ENCODE data around the gene NATD1. TPM values are rescaled to one million over a fixed set of nuclear protein-coding genes. Genes with fewer than 3 reads are reported as not detected.

NATD1 gene
- total and polyA plus RNA-seq, 10 of the 15 experiments (the other 5 are each of a cell fraction or from before 2014, with no cell fraction given) = 0.02 to 0.33 (median 0.15) TPM

- no peak for TF ChIP-seq SKIL (IDR thresholded peaks at IDR 0.05; ENCODE audit: low read depth, poor library complexity, severe bottlenecking)
- TF ChIP-seq ZNF207 (IDR thresholded peaks at IDR 0.05; ENCODE audit: borderline replicate concordance) = no peak
Observed at GRCh38 chr17:21292867-21293830, 39.9 kb upstream of the NATD1 start (continued).

GRCh38 chr17:21291862-21292261 is 38.7 kb upstream of the NATD1 start:
- SMC1A ChIA-PET (ENCODE audit: uncharacterized antibody, unreplicated experiment) = no interaction called here
- no peak for ATAC-seq
- no peak for TF ChIP-seq USF1 (IDR thresholded peaks at IDR 0.05; ENCODE audit: borderline replicate concordance, extremely low read length, insufficient read depth, low read depth, low read length)
- TF ChIP-seq NFXL1 (IDR thresholded peaks at IDR 0.05; ENCODE audit: borderline replicate concordance) = no peak
- TF ChIP-seq KAT2A (conservative IDR thresholded peaks at IDR 0.05; ENCODE audit: control insufficient read depth, low read depth, low read length) = no peak
- TF ChIP-seq WRNIP1 (IDR thresholded peaks at IDR 0.05; ENCODE audit: borderline replicate concordance, low read depth, low read length) = no peak
- TF ChIP-seq CHD1 (IDR thresholded peaks at IDR 0.05; ENCODE audit: low read depth, low read length) = no peak
- no peak for TF ChIP-seq ESRRA (IDR thresholded peaks at IDR 0.05; ENCODE audit: low read length)
- TF ChIP-seq PBX3 (IDR thresholded peaks at IDR 0.05; ENCODE audit: insufficient replicate concordance, low read depth, low read length) = no peak
- TF ChIP-seq HCFC1 (IDR thresholded peaks at IDR 0.05; ENCODE audit: low read length) = no peak
- TF ChIP-seq SUZ12 (IDR thresholded peaks at IDR 0.05; ENCODE audit: unreplicated experiment) = no peak
- TF ChIP-seq FOXK2 (IDR thresholded peaks at IDR 0.05) = no peak
- TF ChIP-seq HDGF (IDR thresholded peaks at IDR 0.05) = no peak
- TF ChIP-seq SKIL (IDR thresholded peaks at IDR 0.05; ENCODE audit: low read depth, poor library complexity, severe bottlenecking) = no peak
- no peak for TF ChIP-seq GATAD2B (conservative IDR thresholded peaks at IDR 0.05; ENCODE audit: low read depth)

More at GRCh38 chr17:21291862-21292261, 38.7 kb upstream of the NATD1 start:
- Histone ChIP-seq H3K4me1 (ENCODE audit: control insufficient read depth, insufficient read depth, low read length) (peaks cover 21% of the 10 kb centered on the region), H3K27me3 (replicated peaks in 1 of 2; ENCODE audit: control insufficient read depth in 2 of 2, insufficient read depth in 2 of 2, low read length in 1 of 2) (no peaks in the 10 kb centered on the region), H3K79me2 (ENCODE audit: control insufficient read depth, insufficient read depth, low read length) (peaks cover 33% of the 10 kb centered on the region), H3K4me3 (no peak overlapping the region), H3K9me3 (replicated peaks; ENCODE audit: control insufficient read depth, insufficient read depth, low read length) (no peaks in the 10 kb centered on the region; the same call in 2 of the 3 replicates), H3K36me3 (ENCODE audit: control insufficient read depth in 2 of 2, insufficient read depth in 2 of 2, low read length in 1 of 2) (peaks cover 0 to 7% of the 10 kb centered on the region in 2 experiments; a peak in 2 of 4 replicates), H3K27ac (ENCODE audit: control insufficient read depth, insufficient read depth) (no peak overlapping the region), H2AFZ (ENCODE audit: control insufficient read depth, low read depth, low read length) (no peak overlapping the region), H4K20me1 (ENCODE audit: control insufficient read depth, insufficient read depth) (peaks cover 4% of the 10 kb centered on the region; the same call in 1 of the 2 replicates), H3K9ac (ENCODE audit: control insufficient read depth, insufficient read depth, low read length) (no peak overlapping the region), H3K4me2 (ENCODE audit: control insufficient read depth, insufficient read depth) (no peak overlapping the region)
- in situ Hi-C loops (cut with MboI) = loop anchor here (10.0 kb wide), 2 partner anchors 883 to 1013 kb away; no protein-coding TSS in a partner anchor
- no TSS peak for BruUV-seq (replicated peaks)
- ChIA-PET CTCF (no interaction called here), POLR2A (no interaction called here), RAD21 (ENCODE audit: unreplicated experiment) (no interaction called here)
- FAIRE-seq = no peak
- intact Hi-C loops (cut with micrococcal nuclease; ENCODE audit: unreplicated experiment) = no loop called here
- no peak for DNase-seq (ENCODE audit: low read depth, low spot score)
- WGBS (ENCODE audit: insufficient coverage, insufficient replicate concordance, low lambda C conversion rate, missing lambda C conversion rate) = 55% methylated on average over 12 of the region's 12 CpGs
